Measurements from ENCODE around the gene INHBC.

- TF ChIP-seq CTCF (IDR thresholded peaks at IDR 0.05) (no peak), POLR2A (IDR thresholded peaks at IDR 0.05) (no peak)
These were observed 28.3 kb downstream of the INHBC start for GRCh38 chr12:57462912-57463253.
